ENCODE measurements around the gene DVL2.
"Not testable (repeated sequence)": the region's sequence is repeated elsewhere in the genome, so short reads cannot be mapped to it uniquely, and the experiment has no call there.

Gene DVL2

GRCh38 chr17:7254511-7254910, 20.2 kb upstream of the DVL2 start:
- DNase-seq = no peak

- no peak for DNase-seq
Measured at GRCh38 chr17:7253082-7253481, 18.8 kb upstream of the DVL2 start.

GRCh38 chr17:7252176-7253043, 18.1 kb upstream of the DVL2 start, which contains the start of gene ELP5:
ELP5 (plus strand) TSS chr17:7252215; CDS start chr17:7252551, 336 bp downstream.
- peak; percentile 86 for DNase-seq

- peak; percentile 98 for DNase-seq
Measured at GRCh38 chr17:7251661-7252175, 17.4 kb upstream of the DVL2 start, which contains the start of gene CTDNEP1. CTDNEP1 (minus strand) TSS chr17:7251734; CDS start chr17:7251296, 438 bp downstream.

GRCh38 chr17:7250695-7251627, 16.6 kb upstream of the DVL2 start:
- DNase-seq = peak; percentile 35

GRCh38 chr17:7249830-7250229, 15.5 kb upstream of the DVL2 start:
- no peak for DNase-seq

- no peak for DNase-seq
Measured at GRCh38 chr17:7249214-7249613, 14.9 kb upstream of the DVL2 start.

GRCh38 chr17:7248796-7249195, 14.5 kb upstream of the DVL2 start:
- DNase-seq = no peak

- DNase-seq = no peak
Measured at GRCh38 chr17:7246779-7247178, 12.5 kb upstream of the DVL2 start.

- DNase-seq = not testable (repeated sequence)
Measured at GRCh38 chr17:7243838-7244237, 9.5 kb upstream of the DVL2 start.

GRCh38 chr17:7243453-7243729, 9.1 kb upstream of the DVL2 start:
- DNase-seq = no peak

GRCh38 chr17:7242717-7243452, 8.6 kb upstream of the DVL2 start:
- DNase-seq = peak; percentile 91

- peak; percentile 92 for DNase-seq
Measured at GRCh38 chr17:7241783-7242716, 7.7 kb upstream of the DVL2 start, which contains the start of gene GABARAP. GABARAP (minus strand) TSS chr17:7242449; CDS start chr17:7242330, 119 bp downstream.

GRCh38 chr17:7241090-7241733, 6.9 kb upstream of the DVL2 start:
- DNase-seq = no peak

GRCh38 chr17:7240375-7240774, 6.1 kb upstream of the DVL2 start:
- DNase-seq = no peak

GRCh38 chr17:7239091-7240027, 5.0 kb upstream of the DVL2 start, which contains the start of gene PHF23:
PHF23 (minus strand) TSS chr17:7239457; CDS start chr17:7239279, 178 bp downstream.
- peak; percentile 96 for DNase-seq

- DNase-seq = no peak
Measured at GRCh38 chr17:7238420-7239090, 4.2 kb upstream of the DVL2 start.

- DNase-seq = peak; percentile 87
Measured at GRCh38 chr17:7237761-7238419, 3.6 kb upstream of the DVL2 start.
